ENCODE results near the gene GIT1. TPM values are rescaled to one million over a fixed set of nuclear protein-coding genes. Genes with fewer than 3 reads are reported as not detected.

GIT1 gene
- total and polyA plus RNA-seq, 2 of the 13 experiments (the other 11 are each of a cell fraction or from before 2014, with no cell fraction given): 14.2 to 30.8 TPM

- TF ChIP-seq CSRNP2 (CRISPR knock-in tag; conservative IDR thresholded peaks at IDR 0.05; ENCODE audit: low read depth): no peak
- no peak for TF ChIP-seq KDM5A (IDR thresholded peaks at IDR 0.05; ENCODE audit: borderline replicate concordance, low read length)
- no peak for TF ChIP-seq ZNF274 (CRISPR knock-in tag; IDR thresholded peaks at IDR 0.05)
- TF ChIP-seq GZF1 (CRISPR knock-in tag; IDR thresholded peaks at IDR 0.05): no peak
- TF ChIP-seq NFE2L2 (IDR thresholded peaks at IDR 0.05; ENCODE audit: low read length): no peak
- no peak for TF ChIP-seq PHF21A (CRISPR knock-in tag; IDR thresholded peaks at IDR 0.05)
- no peak for TF ChIP-seq MAF1 (CRISPR knock-in tag; IDR thresholded peaks at IDR 0.05; ENCODE audit: borderline replicate concordance)
- TF ChIP-seq SUZ12 (IDR thresholded peaks at IDR 0.05; ENCODE audit: low read depth, low read length): peak; percentile 21; the same call in 1 of the 2 replicates
- no peak for TF ChIP-seq ZNF646 (CRISPR knock-in tag; IDR thresholded peaks at IDR 0.05)
- no peak for TF ChIP-seq THAP9 (CRISPR knock-in tag; IDR thresholded peaks at IDR 0.05; ENCODE audit: borderline replicate concordance)
- TF ChIP-seq ZBTB46 (CRISPR knock-in tag; IDR thresholded peaks at IDR 0.05; ENCODE audit: borderline replicate concordance): no peak
- no peak for TF ChIP-seq CBFB (CRISPR knock-in tag; IDR thresholded peaks at IDR 0.05)
- no peak for TF ChIP-seq KLF11 (CRISPR knock-in tag; IDR thresholded peaks at IDR 0.05)
- TF ChIP-seq ESRRA (CRISPR knock-in tag; IDR thresholded peaks at IDR 0.05; ENCODE audit: low read depth): no peak
Observed at GRCh38 chr17:29592850-29593551, 3.6 kb upstream of the GIT1 start, which contains the start of gene ANKRD13B (continued).
